Breast epithelium (tissue), 3 donors: ENCODE results near the gene PRDM16.

ENCODE experiments used
- POLR2A ChIP-seq: fragments of 450-650 bp; IDR thresholded peaks from one replicate; pipeline ENCODE4 v1.6.1; 2016; ENCODE audit warnings: antibody characterized with exemption, mild to moderate bottlenecking, moderate library complexity
- TF ChIP-seq, protein P1 (sequence below), 3 donors: fragments of 450-650 bp; IDR thresholded peaks; one replicate each; pipeline ENCODE4 v1.5.1; 2016 to 2017; ENCODE audit warnings: antibody characterized with exemption in 3 of 3, mild to moderate bottlenecking in 3 of 3, moderate library complexity in 3 of 3

DNA sequence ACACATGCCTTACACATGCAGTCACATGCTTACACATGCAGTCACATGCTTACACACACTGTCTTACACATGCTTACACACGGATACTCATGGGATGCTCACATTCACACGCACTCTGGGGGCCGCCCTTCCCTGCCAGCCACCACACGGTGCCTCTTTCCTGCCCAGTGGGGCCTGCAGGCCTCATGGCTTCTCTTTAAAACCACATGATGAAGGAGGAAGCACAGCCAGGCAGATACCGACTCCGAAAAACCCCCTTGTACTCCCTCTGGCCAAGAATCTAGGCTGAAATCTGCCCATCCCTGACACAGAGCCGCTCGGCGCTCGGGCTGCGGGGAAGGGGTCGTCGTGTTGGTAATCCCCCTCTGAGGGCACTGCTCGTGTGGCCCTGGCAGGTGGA, 113.0 kb downstream of the PRDM16 start:
- no peak for TF ChIP-seq POLR2A
- TF ChIP-seq, protein P1, sequence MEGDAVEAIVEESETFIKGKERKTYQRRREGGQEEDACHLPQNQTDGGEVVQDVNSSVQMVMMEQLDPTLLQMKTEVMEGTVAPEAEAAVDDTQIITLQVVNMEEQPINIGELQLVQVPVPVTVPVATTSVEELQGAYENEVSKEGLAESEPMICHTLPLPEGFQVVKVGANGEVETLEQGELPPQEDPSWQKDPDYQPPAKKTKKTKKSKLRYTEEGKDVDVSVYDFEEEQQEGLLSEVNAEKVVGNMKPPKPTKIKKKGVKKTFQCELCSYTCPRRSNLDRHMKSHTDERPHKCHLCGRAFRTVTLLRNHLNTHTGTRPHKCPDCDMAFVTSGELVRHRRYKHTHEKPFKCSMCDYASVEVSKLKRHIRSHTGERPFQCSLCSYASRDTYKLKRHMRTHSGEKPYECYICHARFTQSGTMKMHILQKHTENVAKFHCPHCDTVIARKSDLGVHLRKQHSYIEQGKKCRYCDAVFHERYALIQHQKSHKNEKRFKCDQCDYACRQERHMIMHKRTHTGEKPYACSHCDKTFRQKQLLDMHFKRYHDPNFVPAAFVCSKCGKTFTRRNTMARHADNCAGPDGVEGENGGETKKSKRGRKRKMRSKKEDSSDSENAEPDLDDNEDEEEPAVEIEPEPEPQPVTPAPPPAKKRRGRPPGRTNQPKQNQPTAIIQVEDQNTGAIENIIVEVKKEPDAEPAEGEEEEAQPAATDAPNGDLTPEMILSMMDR (IDR thresholded peaks at IDR 0.05) = no peak
